Kidney (tissue), 14 donors: Measurements from ENCODE around the gene TMEM128. TPM values are rescaled to one million over a fixed set of nuclear protein-coding genes. Genes with fewer than 3 reads are reported as not detected.
"Not testable (repeated sequence)": the region's sequence is repeated elsewhere in the genome, so short reads cannot be mapped to it uniquely, and the experiment has no call there.

Source experiments
- DNase-seq, 5 donors: peaks; one replicate each; pipeline ENCODE4 v3.0.0-alpha.2; 2013 to 2020
- FAIRE-seq: peaks from 2 replicates; lab custom pipeline; 2012; peaks lifted over from hg19 to GRCh38; lab: Jason Lieb, UNC
- H3K27ac ChIP-seq, 2 donors: one replicate each; pipeline ENCODE4 v1.7.0; 2013; ENCODE audit warnings: low read depth in 2 of 2, low read length in 2 of 2, inconsistent platforms in 1 of 2
- H3K27me3 ChIP-seq: one replicate; pipeline ENCODE4 v1.7.1; 2013; ENCODE audit warnings: low read length, inconsistent platforms; ENCODE audit not compliant: control insufficient read depth, insufficient read depth
- H3K36me3 ChIP-seq, 3 donors: one replicate each; pipeline versions ENCODE4 v1.7.0 to v1.7.1; 2013; ENCODE audit warnings: low read length in 3 of 3, control low read depth in 1 of 3, inconsistent platforms in 1 of 3; ENCODE audit not compliant: insufficient read depth in 3 of 3, control insufficient read depth in 2 of 3
- H3K4me1 ChIP-seq, 3 donors: one replicate each; pipeline versions ENCODE4 v1.7.0 to v1.7.1; 2013; ENCODE audit warnings: low read length in 3 of 3, inconsistent platforms in 1 of 3, low read depth in 1 of 3; ENCODE audit not compliant: control insufficient read depth in 2 of 3, insufficient read depth in 2 of 3
- H3K4me3 ChIP-seq, 3 donors: one replicate each; pipeline versions ENCODE4 v1.7.0 to v1.8.1; 2013; ENCODE audit warnings: low read length in 3 of 3, control low read depth in 1 of 3, inconsistent platforms in 1 of 3
- H3K9ac ChIP-seq, 3 donors: one replicate each; pipeline versions ENCODE4 v1.7.0 to v1.7.1; 2013; ENCODE audit warnings: low read length in 3 of 3, control low read depth in 1 of 3, inconsistent platforms in 1 of 3
- H3K9me3 ChIP-seq, 3 donors: one replicate each; pipeline versions ENCODE4 v1.7.0 to v1.7.1; 2013; ENCODE audit warnings: low read length in 3 of 3, control low read depth in 1 of 3, inconsistent platforms in 1 of 3; ENCODE audit not compliant: control insufficient read depth in 2 of 3, insufficient read depth in 1 of 3
- intact Hi-C: fragments of 100-400 bp; cut with DNase I; formaldehyde crosslinking; loops from one replicate; pipeline ENCODE4 v1.11.1; 2022
- polyA plus RNA-seq: library from polyadenylated mRNA; stranded (reverse); fragments of 350-450 nt; fragmentation: Illumina TruSeq; extraction: RNeasy Lipid Tissue Mini Kit (QIAGEN cat#74804); gene quantifications from one replicate; pipeline ENCODE4 v1.2.3, GENCODE V29; 2014; ENCODE audit warnings: low read depth, low replicate concordance; ENCODE audit not compliant: insufficient read depth
- total RNA-seq: library from RNA; stranded (reverse); fragmentation: NEBNext Ultra II Directional; extraction: Animal tissue kit (Norgen Biotek cat#: 25700); gene quantifications from one replicate; pipeline ENCODE4 v1.2.1, GENCODE V29; 2021
- TF ChIP-seq, protein P1 (sequence below): IDR thresholded peaks from 3 replicates; pipeline ENCODE4 v1.5.1; 2012; ENCODE audit warnings: mild to moderate bottlenecking, moderate library complexity, borderline replicate concordance; ENCODE audit not compliant: insufficient read depth; ENCODE audit errors: extremely low read depth
- donor health status: control.
- donor health status: control.
- donor health status: control.
- donor health status: control.
- donor health status: control.
- donor health status: DM: yes; HTN: yes; CAD: no.
- donor health status: Normal renal cell carcinoma (clear cell type).

Gene TMEM128
- total and polyA plus RNA-seq, 2 donors from 2014 or later = 30.0 to 40.0 TPM

DNA sequence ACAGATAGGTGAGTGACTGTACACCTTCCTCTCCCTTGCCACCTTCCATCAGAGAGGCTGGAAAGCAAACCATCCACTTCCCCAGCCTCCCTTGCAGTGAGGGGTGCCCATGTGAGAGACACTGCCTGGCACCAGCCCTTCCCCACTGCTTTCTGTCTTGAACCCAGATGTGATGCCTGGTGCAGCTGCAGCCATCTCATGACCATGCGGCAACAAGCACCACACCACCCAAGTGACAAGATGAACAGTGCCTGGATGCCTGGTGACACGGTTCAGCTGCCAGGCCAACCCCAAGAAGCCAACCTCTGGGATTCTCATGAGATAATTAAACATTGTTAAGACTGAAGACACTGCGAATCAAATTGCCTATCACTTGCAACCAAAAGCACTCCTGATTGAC is 52.7 kb downstream of the TMEM128 start:
- Histone ChIP-seq H3K4me3 (no peak overlapping the region), H3K36me3 (no peaks in the 10 kb centered on the region), H3K27me3 (no peaks in the 10 kb centered on the region), H3K4me1 (no peaks in the 10 kb centered on the region), H3K9ac (no peak overlapping the region), H3K27ac (no peak overlapping the region), H3K9me3 (peaks cover 0 to 3% (median 0%) of the 10 kb centered on the region in 3 donors)
- TF ChIP-seq, protein P1, sequence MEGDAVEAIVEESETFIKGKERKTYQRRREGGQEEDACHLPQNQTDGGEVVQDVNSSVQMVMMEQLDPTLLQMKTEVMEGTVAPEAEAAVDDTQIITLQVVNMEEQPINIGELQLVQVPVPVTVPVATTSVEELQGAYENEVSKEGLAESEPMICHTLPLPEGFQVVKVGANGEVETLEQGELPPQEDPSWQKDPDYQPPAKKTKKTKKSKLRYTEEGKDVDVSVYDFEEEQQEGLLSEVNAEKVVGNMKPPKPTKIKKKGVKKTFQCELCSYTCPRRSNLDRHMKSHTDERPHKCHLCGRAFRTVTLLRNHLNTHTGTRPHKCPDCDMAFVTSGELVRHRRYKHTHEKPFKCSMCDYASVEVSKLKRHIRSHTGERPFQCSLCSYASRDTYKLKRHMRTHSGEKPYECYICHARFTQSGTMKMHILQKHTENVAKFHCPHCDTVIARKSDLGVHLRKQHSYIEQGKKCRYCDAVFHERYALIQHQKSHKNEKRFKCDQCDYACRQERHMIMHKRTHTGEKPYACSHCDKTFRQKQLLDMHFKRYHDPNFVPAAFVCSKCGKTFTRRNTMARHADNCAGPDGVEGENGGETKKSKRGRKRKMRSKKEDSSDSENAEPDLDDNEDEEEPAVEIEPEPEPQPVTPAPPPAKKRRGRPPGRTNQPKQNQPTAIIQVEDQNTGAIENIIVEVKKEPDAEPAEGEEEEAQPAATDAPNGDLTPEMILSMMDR = no peak
- intact Hi-C loops = no loop called here
- DNase-seq = no peak
- FAIRE-seq = no peak

DNA sequence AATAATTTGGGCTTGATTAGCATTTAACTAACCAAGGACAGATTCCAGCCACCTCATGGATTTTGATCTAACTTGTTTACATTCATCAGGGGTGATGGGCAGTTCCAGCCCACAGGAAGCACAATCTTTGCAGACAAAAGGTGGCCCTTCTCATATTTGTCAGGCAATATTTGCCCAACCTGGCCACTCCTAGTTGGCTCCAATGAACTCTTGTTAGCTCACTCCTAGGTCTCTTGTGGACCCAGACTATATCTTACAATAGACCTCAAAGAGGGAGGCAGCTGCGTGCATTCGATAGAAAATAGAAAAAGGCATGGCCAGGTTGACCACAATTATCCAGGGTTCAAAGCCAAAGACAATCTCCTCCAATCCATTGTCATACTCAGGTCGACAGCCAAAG is 59.5 kb downstream of the TMEM128 start:
- DNase-seq, H3K9me3 ChIP-seq, H3K4me1 ChIP-seq, H3K36me3 ChIP-seq, intact Hi-C loops, FAIRE-seq, H3K27me3 ChIP-seq, H3K9ac ChIP-seq, H3K27ac ChIP-seq, H3K4me3 ChIP-seq: not testable (repeated sequence)

Other genes with a start within 250 kb of the TMEM128 start
- gene OTOP1, start 21.3 kb downstream of the TMEM128 start, total RNA-seq = not detected
- gene OTOP1, start 21.3 kb downstream of the TMEM128 start, polyA plus RNA-seq = not detected
- 6.6 TPM for gene LYAR, start 41.9 kb upstream of the TMEM128 start, total RNA-seq
- gene LYAR, start 41.9 kb upstream of the TMEM128 start, polyA plus RNA-seq = 8.6 TPM
- gene ZBTB49, start 42.0 kb upstream of the TMEM128 start, total RNA-seq = 5.8 TPM
- gene ZBTB49, start 42.0 kb upstream of the TMEM128 start, polyA plus RNA-seq = 2.8 TPM
- 9.5 TPM for gene NSG1, start 138.9 kb upstream of the TMEM128 start, total RNA-seq
- gene NSG1, start 138.9 kb upstream of the TMEM128 start, polyA plus RNA-seq = 4.7 TPM